CD4-positive, alpha-beta T cell treated with Interleukin-6 for 4 hours (primary cell): Measurements from ENCODE around the gene HIRA.
"Not testable (repeated sequence)": the region's sequence is repeated elsewhere in the genome, so short reads cannot be mapped to it uniquely, and the experiment has no call there.

Experiments used
- DNase-seq: peaks from one replicate; pipeline ENCODE4 v3.0.0-alpha.2; 2020; ENCODE audit warnings: mixed read lengths

The HIRA gene

GRCh38 chr22:19354201-19354600, 77.3 kb downstream of the HIRA start:
- DNase-seq = no peak

- no peak for DNase-seq
Observed at GRCh38 chr22:19353363-19354131, 78.0 kb downstream of the HIRA start.

GRCh38 chr22:19352766-19353165, 78.8 kb downstream of the HIRA start:
- no peak for DNase-seq

- DNase-seq = no peak
Observed at GRCh38 chr22:19352217-19352616, 79.3 kb downstream of the HIRA start.

GRCh38 chr22:19351604-19352003, 79.9 kb downstream of the HIRA start:
- DNase-seq = no peak

- DNase-seq = no peak
Observed at GRCh38 chr22:19350947-19351346, 80.6 kb downstream of the HIRA start.

- DNase-seq = no peak
Observed at GRCh38 chr22:19350476-19350859, 81.1 kb downstream of the HIRA start.

GRCh38 chr22:19349778-19350475, 81.6 kb downstream of the HIRA start:
- no peak for DNase-seq

- no peak for DNase-seq
Observed at GRCh38 chr22:19346677-19347265, 84.8 kb downstream of the HIRA start.

GRCh38 chr22:19344420-19344819, 87.1 kb downstream of the HIRA start:
- no peak for DNase-seq

GRCh38 chr22:19343470-19343869, 88.1 kb downstream of the HIRA start:
- DNase-seq = no peak

- no peak for DNase-seq
Observed at GRCh38 chr22:19341500-19341899, 90.0 kb downstream of the HIRA start.

GRCh38 chr22:19337137-19337536, 94.4 kb downstream of the HIRA start:
- no peak for DNase-seq

GRCh38 chr22:19336133-19337075, 95.1 kb downstream of the HIRA start:
- no peak for DNase-seq

GRCh38 chr22:19331975-19332374, 99.6 kb downstream of the HIRA start:
- no peak for DNase-seq

GRCh38 chr22:19331474-19331873, 100.1 kb downstream of the HIRA start:
- no peak for DNase-seq

- DNase-seq = no peak
Observed at GRCh38 chr22:19330865-19331418, 100.6 kb downstream of the HIRA start.

GRCh38 chr22:19330205-19330604, 101.3 kb downstream of the HIRA start:
- DNase-seq = not testable (repeated sequence)

GRCh38 chr22:19329454-19329853, 102.1 kb downstream of the HIRA start:
- no peak for DNase-seq

GRCh38 chr22:19325296-19325948, 106.1 kb downstream of the HIRA start:
- DNase-seq = no peak

GRCh38 chr22:19323420-19323819, 108.1 kb downstream of the HIRA start:
- not testable (repeated sequence) for DNase-seq

GRCh38 chr22:19321757-19322156, 109.8 kb downstream of the HIRA start:
- DNase-seq = no peak
